ENCODE results near the gene TOX3. TPM values are rescaled to one million over a fixed set of nuclear protein-coding genes. Genes with fewer than 3 reads are reported as not detected.

TOX3 gene
- total and polyA plus RNA-seq, 7 donors, result 0.03 to 0.10 TPM; not detected in 5

- TF ChIP-seq CTCF (IDR thresholded peaks at IDR 0.05), result no peak
- WGBS, 3 donors, result 70 to 82% (median 77%) methylated on average over 1 of the region's 1 CpG
- Histone ChIP-seq H3K27ac (no peak overlapping the region), H3K4me3 (no peak overlapping the region), H3K4me1 (no peaks in the 10 kb centered on the region), H3K9me3 (no peaks in the 10 kb centered on the region), H3K27me3 (ENCODE audit: insufficient read depth in 3 of 3, low read length in 2 of 3) (no peaks in the 10 kb centered on the region), H3K36me3 (ENCODE audit: insufficient read depth in 1 of 2, low read depth in 1 of 2) (no peaks in the 10 kb centered on the region)
- intact Hi-C loops (cut with DNase I), result no loop called here
- no peak for DNase-seq
- no peak for ATAC-seq
These were observed 147.8 kb downstream of the TOX3 start for GRCh38 chr16:52399116-52399515.

- no peaks in the 10 kb centered on the region for H3K27me3 ChIP-seq (ENCODE audit: insufficient read depth in 3 of 3, low read length in 2 of 3)
- no peak overlapping the region for H3K27ac ChIP-seq
- no peaks in the 10 kb centered on the region for H3K36me3 ChIP-seq (ENCODE audit: insufficient read depth in 1 of 2, low read depth in 1 of 2)
- no peak for ATAC-seq
- no peak for TF ChIP-seq CTCF (IDR thresholded peaks at IDR 0.05)
- H3K9me3 ChIP-seq, result no peaks in the 10 kb centered on the region
- DNase-seq, result no peak
- intact Hi-C loops (cut with DNase I), result no loop called here
- no peak overlapping the region for H3K4me3 ChIP-seq
- no peaks in the 10 kb centered on the region for H3K4me1 ChIP-seq
- 50 to 64% (median 62%) methylated on average over 3 of the region's 3 CpGs for WGBS, 3 donors
These were observed 148.4 kb downstream of the TOX3 start for GRCh38 chr16:52398491-52398960.

GRCh38 chr16:52398021-52398420 is 148.9 kb downstream of the TOX3 start:
- intact Hi-C loops (cut with DNase I), result no loop called here
- Histone ChIP-seq H3K4me3 (no peak overlapping the region), H3K27me3 (ENCODE audit: insufficient read depth in 3 of 3, low read length in 2 of 3) (no peaks in the 10 kb centered on the region), H3K27ac (no peak overlapping the region), H3K9me3 (no peaks in the 10 kb centered on the region), H3K4me1 (no peaks in the 10 kb centered on the region), H3K36me3 (ENCODE audit: insufficient read depth in 1 of 2, low read depth in 1 of 2) (no peaks in the 10 kb centered on the region)
- ATAC-seq (no peak), DNase-seq (no peak)
- 78 to 81% (median 79%) methylated on average over 1 of the region's 1 CpG for WGBS, 3 donors
- TF ChIP-seq CTCF (IDR thresholded peaks at IDR 0.05), result no peak

- H3K4me3 ChIP-seq, result no peak overlapping the region
- DNase-seq (no peak), ATAC-seq (no peak)
- intact Hi-C loops (cut with DNase I), result no loop called here
- H3K4me1 ChIP-seq, result no peaks in the 10 kb centered on the region
- no peaks in the 10 kb centered on the region for H3K27me3 ChIP-seq (ENCODE audit: insufficient read depth in 3 of 3, low read length in 2 of 3)
- 88 to 91% (median 91%) methylated on average over 3 of the region's 3 CpGs for WGBS, 3 donors
- H3K9me3 ChIP-seq, result no peaks in the 10 kb centered on the region
- H3K27ac ChIP-seq, result no peak overlapping the region
- H3K36me3 ChIP-seq (ENCODE audit: insufficient read depth in 1 of 2, low read depth in 1 of 2), result no peaks in the 10 kb centered on the region
- no peak for TF ChIP-seq CTCF (IDR thresholded peaks at IDR 0.05)
These were observed 153.5 kb downstream of the TOX3 start for GRCh38 chr16:52393448-52393847.

GRCh38 chr16:52389045-52389444 is 157.9 kb downstream of the TOX3 start:
- no peak overlapping the region for H3K27ac ChIP-seq
- no peaks in the 10 kb centered on the region for H3K9me3 ChIP-seq
- H3K4me3 ChIP-seq, result no peak overlapping the region
- no peak for ATAC-seq
- TF ChIP-seq CTCF (IDR thresholded peaks at IDR 0.05), result no peak
- intact Hi-C loops (cut with DNase I), result no loop called here
- 38 to 91% (median 86%) methylated on average over 1 of the region's 1 CpG for WGBS, 3 donors
- no peaks in the 10 kb centered on the region for H3K36me3 ChIP-seq (ENCODE audit: insufficient read depth in 1 of 2, low read depth in 1 of 2)
- no peaks in the 10 kb centered on the region for H3K27me3 ChIP-seq (ENCODE audit: insufficient read depth in 3 of 3, low read length in 2 of 3)
- no peak for DNase-seq
- no peaks in the 10 kb centered on the region for H3K4me1 ChIP-seq

All from psoas muscle (tissue), 8 donors.